CD14-positive monocyte (primary cell): ENCODE data around the gene GLIS2. TPM values are rescaled to one million over a fixed set of nuclear protein-coding genes. Genes with fewer than 3 reads are reported as not detected.
A peak's percentile ranks its signal among the peaks of the same experiment; 100 is the strongest.

Source experiments
- DNase-seq, 3 donors: peaks; one replicate each; pipeline ENCODE4 v3.0.0-alpha.2; 2011 to 2022
- H2AFZ ChIP-seq: 2 replicates; pipeline ENCODE4 v1.6.0; 2012; ENCODE audit warnings: mild to moderate bottlenecking, low read depth, low read length, inconsistent platforms; ENCODE audit not compliant: insufficient read depth, poor library complexity, severe bottlenecking
- H3K27ac ChIP-seq, 2 donors: 1 replicate in 1 of 2; 2 replicates in 1 of 2; pipeline ENCODE4 v1.5.1; 2012 to 2013; ENCODE audit warnings: low read length in 2 of 2, control low read depth in 1 of 2, inconsistent platforms in 1 of 2, low read depth in 1 of 2, mild to moderate bottlenecking in 1 of 2
- H3K27me3 ChIP-seq, 2 donors: one replicate each; pipeline versions ENCODE4 v1.6.0 to v1.6.1; 2011 to 2013; ENCODE audit warnings: low read length in 2 of 2; ENCODE audit not compliant: control insufficient read depth in 2 of 2, insufficient read depth in 2 of 2
- H3K36me3 ChIP-seq, 2 donors: replicated peaks in 1 of 2; 1 replicate in 1 of 2; 2 replicates in 1 of 2; pipeline versions ENCODE4 v1.5.1 to v1.6.1; 2012 to 2013; ENCODE audit warnings: low read length in 2 of 2, control low read depth in 1 of 2, inconsistent platforms in 1 of 2, mild to moderate bottlenecking in 1 of 2; ENCODE audit not compliant: insufficient read depth in 2 of 2, control insufficient read depth in 1 of 2
- H3K4me1 ChIP-seq, 2 donors: 1 replicate in 1 of 2; 2 replicates in 1 of 2; pipeline versions ENCODE4 v1.5.1 to v1.6.1; 2012 to 2013; ENCODE audit warnings: low read length in 2 of 2, control low read depth in 1 of 2, inconsistent platforms in 1 of 2, mild to moderate bottlenecking in 1 of 2, moderate library complexity in 1 of 2; ENCODE audit not compliant: insufficient read depth in 2 of 2, control insufficient read depth in 1 of 2
- H3K4me2 ChIP-seq: replicated peaks from 2 replicates; pipeline ENCODE3; 2012; ENCODE audit warnings: low read length, moderate library complexity, mild to moderate bottlenecking; ENCODE audit not compliant: poor library complexity, severe bottlenecking; ENCODE audit errors: extremely low read depth
- H3K4me3 ChIP-seq, 3 experiments: fragments of 200-600 bp in 1 of 3; sonication (generic) in 1 of 3; replicated peaks in 1 of 3; 1 replicate in 2 of 3; 2 replicates in 1 of 3; pipeline ENCODE4 v1.5.1; 2011 to 2013; ENCODE audit warnings: low read length in 3 of 3, mild to moderate bottlenecking in 3 of 3, control low read depth in 2 of 3, low read depth in 2 of 3, inconsistent platforms in 1 of 3, moderate library complexity in 1 of 3
- H3K79me2 ChIP-seq: 2 replicates; pipeline ENCODE4 v1.6.0; 2012; ENCODE audit warnings: mild to moderate bottlenecking, control low read depth, inconsistent platforms, low read length, moderate library complexity; ENCODE audit not compliant: insufficient read depth
- H3K9ac ChIP-seq: 2 replicates; pipeline ENCODE4 v1.6.0; 2017; ENCODE audit warnings: low read length, mild to moderate bottlenecking; ENCODE audit not compliant: insufficient read depth, poor library complexity, severe bottlenecking
- H3K9me3 ChIP-seq, 2 donors: replicated peaks in 1 of 2; 1 replicate in 1 of 2; 2 replicates in 1 of 2; pipeline versions ENCODE4 v1.5.1 to v1.6.1; 2012 to 2013; ENCODE audit warnings: low read length in 2 of 2, control low read depth in 1 of 2; ENCODE audit not compliant: control insufficient read depth in 1 of 2, insufficient read depth in 1 of 2
- H4K20me1 ChIP-seq: 2 replicates; pipeline ENCODE4 v1.6.0; 2012; ENCODE audit warnings: mild to moderate bottlenecking, low read length, control low read depth, moderate library complexity; ENCODE audit not compliant: insufficient read depth
- H3K27ac Mint-ChIP-seq, 7 donors: one replicate each; pipeline ENCODE4 v1.8.0; 2020; ENCODE audit warnings: mild to moderate bottlenecking in 7 of 7, mixed read lengths in 7 of 7, moderate library complexity in 6 of 7, inconsistent platforms in 2 of 7
- H3K27me3 Mint-ChIP-seq, 3 donors: one replicate each; pipeline ENCODE4 v1.8.0; 2021 to 2022; ENCODE audit warnings: low read depth in 3 of 3, mild to moderate bottlenecking in 3 of 3, mixed read lengths in 3 of 3, moderate library complexity in 3 of 3, inconsistent platforms in 1 of 3
- H3K36me3 Mint-ChIP-seq, 2 donors: one replicate each; pipeline ENCODE4 v1.8.0; 2020; ENCODE audit warnings: mixed read lengths in 2 of 2, inconsistent platforms in 1 of 2, mild to moderate bottlenecking in 1 of 2
- H3K4me1 Mint-ChIP-seq: one replicate; pipeline ENCODE4 v1.8.0; 2020; ENCODE audit warnings: mild to moderate bottlenecking, mixed read lengths
- H3K4me3 Mint-ChIP-seq, 2 donors: one replicate each; pipeline ENCODE4 v1.8.0; 2020; ENCODE audit warnings: mild to moderate bottlenecking in 2 of 2, mixed read lengths in 2 of 2, moderate library complexity in 1 of 2
- H3K9me3 Mint-ChIP-seq, 7 donors: one replicate each; pipeline ENCODE4 v1.8.0; 2020 to 2022; ENCODE audit warnings: mixed read lengths in 7 of 7, mild to moderate bottlenecking in 6 of 7, moderate library complexity in 6 of 7, inconsistent platforms in 2 of 7
- CTCF ChIP-seq: fragments of 200-600 bp; IDR thresholded peaks from one replicate; pipeline ENCODE4 v1.8.0; 2022; ENCODE audit warnings: antibody characterized with exemption, mild to moderate bottlenecking
- WGBS: methylation state at CpG from one replicate; pipeline ENCODE4 v1.1.5; 2013; ENCODE audit warnings: missing lambda C conversion rate; ENCODE audit not compliant: insufficient coverage; 5-methylcytosine and 5-hydroxymethylcytosine counted together
- intact Hi-C, 2 donors: fragments of 100-400 bp; cut with micrococcal nuclease; formaldehyde crosslinking; loops; one replicate each; pipeline versions ENCODE4 v1.15.0 to v1.15.1; 2023
- polyA plus RNA-seq, 3 donors: library from polyadenylated mRNA; depleted of rRNA in 1 of 3; unstranded in 2 of 3; stranded (reverse) in 1 of 3; fragments of 300-500 nt in 2 of 3; fragments of >200 nt in 1 of 3; fragmentation: Illumina TruSeq in 2 of 3; gene quantifications; 1 replicate in 2 of 3; 2 replicates in 1 of 3; pipeline ENCODE4 v1.2.3, GENCODE V29; 2012 to 2021

The GLIS2 gene
- polyA plus RNA-seq, 3 donors = 0.03 TPM; not detected in 2

GRCh38 chr16:4325253-4325758 lies 9.4 kb downstream of the GLIS2 start:
- peak overlapping the region in 1 of 2 donors; percentile 21 for H3K4me3 Mint-ChIP-seq
- Histone ChIP-seq H3K4me3 (no peak overlapping the region), H3K36me3 (no peaks in the 10 kb centered on the region), H3K9me3 (no peaks in the 10 kb centered on the region), H3K27ac (no peak overlapping the region), H3K9ac (no peak overlapping the region), H4K20me1 (no peaks in the 10 kb centered on the region), H3K79me2 (no peaks in the 10 kb centered on the region), H3K4me2 (no peak overlapping the region), H2AFZ (no peak overlapping the region), H3K4me1 (peaks cover 20 to 26% of the 10 kb centered on the region in 2 donors), H3K27me3 (peaks cover 0 to 15% of the 10 kb centered on the region in 2 donors)
- no peaks in the 10 kb centered on the region for H3K9me3 Mint-ChIP-seq
- no peak for TF ChIP-seq CTCF
- intact Hi-C loops = loop anchor here in 1 of 2 donors (5.0 kb wide), 1 partner anchor 38 kb away; no protein-coding TSS in a partner anchor
- H3K27me3 Mint-ChIP-seq = peaks cover 10 to 36% (median 26%) of the 10 kb centered on the region in 3 donors
- WGBS = 50% methylated on average over 2 of the region's 6 CpGs
- H3K36me3 Mint-ChIP-seq = no peaks in the 10 kb centered on the region
- peak; percentile 63 to 70 (median 65) for DNase-seq
- peak overlapping the region in 2 of 7 donors; percentile 23 to 66 for H3K27ac Mint-ChIP-seq
- peaks cover 13% of the 10 kb centered on the region for H3K4me1 Mint-ChIP-seq

GRCh38 chr16:4327386-4328045 lies 11.6 kb downstream of the GLIS2 start:
- H3K36me3 ChIP-seq = no peaks in the 10 kb centered on the region
- H4K20me1 ChIP-seq = no peaks in the 10 kb centered on the region
- peaks cover 0 to 15% of the 10 kb centered on the region in 2 donors for H3K27me3 ChIP-seq
- peaks cover 20 to 26% of the 10 kb centered on the region in 2 donors for H3K4me1 ChIP-seq
- peaks cover 13% of the 10 kb centered on the region for H3K4me1 Mint-ChIP-seq
- intact Hi-C loops = loop anchor here in 1 of 2 donors (5.0 kb wide), 1 partner anchor 40 kb away; no protein-coding TSS in a partner anchor
- TF ChIP-seq CTCF = no peak
- peak overlapping the region; percentile 46 for H3K9ac ChIP-seq
- peak overlapping the region; percentile 18 to 77 (median 23) for H3K4me3 ChIP-seq
- 1% methylated on average over 31 of the region's 57 CpGs for WGBS
- H3K4me3 Mint-ChIP-seq = peak overlapping the region; percentile 31 to 71
- no peaks in the 10 kb centered on the region for H3K36me3 Mint-ChIP-seq
- peaks cover 0 to 6% (median 0%) of the 10 kb centered on the region in 7 donors for H3K9me3 Mint-ChIP-seq
- peaks cover 11 to 30% (median 24%) of the 10 kb centered on the region in 3 donors for H3K27me3 Mint-ChIP-seq
- DNase-seq = no peak
- H3K27ac ChIP-seq = no peak overlapping the region
- peak overlapping the region; percentile 95 for H3K4me2 ChIP-seq
- peak overlapping the region; percentile 83 for H2AFZ ChIP-seq
- H3K9me3 ChIP-seq = no peaks in the 10 kb centered on the region
- no peaks in the 10 kb centered on the region for H3K79me2 ChIP-seq
- no peak overlapping the region for H3K27ac Mint-ChIP-seq
